ENCODE results near the gene FEM1A.
"Not testable (repeated sequence)": the region's sequence is repeated elsewhere in the genome, so short reads cannot be mapped to it uniquely, and the experiment has no call there.

Gene FEM1A

GRCh38 chr19:4775627-4776152 is 15.8 kb upstream of the FEM1A start:
- no peak for DNase-seq (ENCODE audit: low read depth)

- no peak for DNase-seq (ENCODE audit: low read depth)
These were observed 14.9 kb upstream of the FEM1A start for GRCh38 chr19:4776436-4777211.

GRCh38 chr19:4778124-4778523 is 13.4 kb upstream of the FEM1A start:
- DNase-seq (ENCODE audit: low read depth), result not testable (repeated sequence)

- DNase-seq (ENCODE audit: low read depth), result no peak
These were observed 10.7 kb upstream of the FEM1A start for GRCh38 chr19:4780860-4781259.

GRCh38 chr19:4781801-4782200 is 9.7 kb upstream of the FEM1A start:
- no peak for DNase-seq (ENCODE audit: low read depth)

GRCh38 chr19:4786412-4787016 is 5.0 kb upstream of the FEM1A start:
- DNase-seq (ENCODE audit: low read depth), result not testable (repeated sequence)

- DNase-seq (ENCODE audit: low read depth), result not testable (repeated sequence)
These were observed 708 bp downstream of the FEM1A start for GRCh38 chr19:4792019-4792865.

- not testable (repeated sequence) for DNase-seq (ENCODE audit: low read depth)
These were observed 1.3 kb downstream of the FEM1A start for GRCh38 chr19:4792866-4793195.

GRCh38 chr19:4793278-4793677 is 1.7 kb downstream of the FEM1A start:
- DNase-seq (ENCODE audit: low read depth), result not testable (repeated sequence)

- no peak for DNase-seq (ENCODE audit: low read depth)
These were observed 3.4 kb downstream of the FEM1A start for GRCh38 chr19:4794971-4795370.

GRCh38 chr19:4795400-4795799 is 3.9 kb downstream of the FEM1A start:
- DNase-seq (ENCODE audit: low read depth), result no peak

GRCh38 chr19:4800591-4801081 is 9.1 kb downstream of the FEM1A start:
- no peak for DNase-seq (ENCODE audit: low read depth)

GRCh38 chr19:4801085-4801619 is 9.6 kb downstream of the FEM1A start:
- no peak for DNase-seq (ENCODE audit: low read depth)

- DNase-seq (ENCODE audit: low read depth), result no peak
These were observed 11.2 kb downstream of the FEM1A start for GRCh38 chr19:4802711-4803110.

GRCh38 chr19:4803736-4804695 is 12.5 kb downstream of the FEM1A start:
- peak; percentile 43 for DNase-seq (ENCODE audit: low read depth)

GRCh38 chr19:4805140-4805539 is 13.6 kb downstream of the FEM1A start:
- not testable (repeated sequence) for DNase-seq (ENCODE audit: low read depth)

- DNase-seq (ENCODE audit: low read depth), result no peak
These were observed 14.8 kb downstream of the FEM1A start for GRCh38 chr19:4806384-4806783.

- no peak for DNase-seq (ENCODE audit: low read depth)
These were observed 15.7 kb downstream of the FEM1A start for GRCh38 chr19:4807188-4807587.

GRCh38 chr19:4811328-4812131 is 20.0 kb downstream of the FEM1A start:
- peak; percentile 92 for DNase-seq (ENCODE audit: low read depth)
